ENCODE data around the gene HYCC1.
"Not testable (repeated sequence)": the region's sequence is repeated elsewhere in the genome, so short reads cannot be mapped to it uniquely, and the experiment has no call there.

The HYCC1 gene

GRCh38 chr7:23013715-23014649, at the start of gene HYCC1:
Gene HYCC1, minus strand, starts transcription at chr7:23014130. Its CDS starts 23,019 bp downstream, at chr7:22991111.
- DNase-seq = peak; percentile 95 to 98 (median 96)

GRCh38 chr7:23062452-23062851, 48.5 kb upstream of the HYCC1 start:
- no peak for DNase-seq

GRCh38 chr7:23061327-23061726, 47.4 kb upstream of the HYCC1 start:
- no peak for DNase-seq

DNA sequence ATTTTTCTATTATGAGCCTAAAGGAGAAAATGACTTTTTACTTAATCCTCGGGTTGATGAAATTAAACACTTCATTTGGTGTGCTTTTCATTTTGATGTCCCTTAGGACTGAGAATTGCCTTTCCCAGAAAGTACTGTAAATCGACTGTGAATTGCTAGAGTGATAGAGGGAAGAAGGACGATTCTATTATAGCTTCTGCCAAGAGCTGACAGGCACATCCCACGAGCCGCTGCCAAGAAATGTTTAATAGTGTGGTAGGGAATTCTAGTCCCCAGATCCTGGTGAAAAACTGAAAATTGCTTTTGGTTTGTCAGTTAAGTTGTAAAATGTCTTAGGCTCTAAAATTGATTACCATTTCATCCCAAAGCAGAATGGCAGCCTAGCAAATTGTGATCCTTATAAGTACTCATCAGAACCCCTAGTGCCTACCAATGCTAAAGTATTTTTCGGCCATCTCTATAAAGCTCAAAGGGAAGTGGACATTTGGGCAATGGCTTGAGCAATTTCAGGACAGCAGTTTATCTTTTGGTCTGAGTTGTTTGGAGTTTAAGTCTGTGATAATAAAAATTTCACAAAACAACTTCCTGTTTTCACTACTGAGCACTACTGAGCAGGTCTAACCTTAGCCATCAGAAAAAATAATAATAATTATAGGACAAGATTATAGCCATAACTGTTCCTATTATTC, 44.6 kb upstream of the HYCC1 start:
- no peak for DNase-seq

DNA sequence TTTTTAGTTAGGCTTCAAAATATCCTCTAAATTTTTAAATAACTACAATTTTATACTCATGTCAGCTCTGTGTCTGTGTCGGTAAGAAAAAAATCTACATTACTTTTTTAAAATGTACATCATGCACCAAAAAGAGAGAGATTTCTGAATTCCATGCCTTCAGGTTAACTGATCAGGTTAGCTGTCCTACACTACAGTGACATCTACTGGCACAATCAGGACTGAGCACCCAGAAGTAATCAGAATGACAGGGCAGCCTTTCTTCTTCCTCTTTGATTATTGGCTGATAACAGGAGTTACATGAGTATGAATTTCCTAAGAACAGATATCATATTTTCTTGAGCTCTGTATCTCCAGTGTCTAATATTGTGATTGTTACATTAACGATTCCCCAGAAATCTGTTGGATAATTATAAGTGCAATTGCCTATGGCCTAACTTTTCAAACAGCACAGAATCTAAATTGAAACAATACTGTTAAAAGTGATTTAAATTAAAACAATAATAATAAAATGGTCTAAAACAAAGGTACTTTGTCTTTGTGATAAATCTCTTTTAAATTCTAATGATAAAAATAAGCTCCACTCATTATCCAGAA, 41.8 kb upstream of the HYCC1 start:
- peak in 2 of 4 experiments; percentile 1 to 2 for DNase-seq

GRCh38 chr7:23051124-23051485, 37.2 kb upstream of the HYCC1 start:
- not testable (repeated sequence) for DNase-seq

DNA sequence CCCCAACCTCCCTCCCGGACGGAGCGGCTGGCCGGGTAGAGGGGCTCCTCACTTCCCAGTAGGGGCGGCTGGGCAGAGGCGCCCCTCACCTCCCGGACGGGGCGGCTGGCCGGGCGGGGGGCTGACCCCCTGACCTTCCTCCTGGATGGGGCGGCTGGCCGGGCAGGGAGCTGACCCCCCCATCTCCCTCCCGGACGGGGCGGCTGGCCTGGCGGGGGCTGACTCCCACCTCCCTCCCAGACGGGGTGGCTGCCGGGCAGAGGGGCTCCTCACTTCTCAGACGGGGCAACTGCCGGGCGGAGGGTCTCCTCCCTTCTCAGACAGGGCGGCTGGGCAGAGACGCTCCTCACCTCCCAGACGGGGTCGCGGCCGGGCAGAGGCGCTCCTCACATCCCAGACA, 32.4 kb upstream of the HYCC1 start:
- not testable (repeated sequence) for DNase-seq

DNA sequence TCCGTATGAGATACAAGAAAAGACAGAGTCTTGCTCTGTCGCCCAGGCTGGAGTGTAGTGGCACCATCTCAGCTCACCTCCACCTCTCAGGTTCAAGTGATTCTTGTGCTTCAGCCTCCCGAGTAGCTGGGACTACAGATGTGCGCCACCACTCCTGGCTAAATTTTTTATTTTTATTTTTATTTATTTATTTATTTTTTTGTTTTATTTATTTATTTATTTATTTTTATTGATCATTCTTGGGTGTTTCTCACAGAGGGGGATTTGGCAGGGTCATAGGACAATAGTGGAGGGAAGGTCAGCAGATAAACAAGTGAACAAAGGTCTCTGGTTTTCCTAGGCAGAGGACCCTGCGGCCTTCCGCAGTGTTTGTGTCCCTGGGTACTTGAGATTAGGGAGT, 31.2 kb upstream of the HYCC1 start:
- DNase-seq = not testable (repeated sequence)

DNA sequence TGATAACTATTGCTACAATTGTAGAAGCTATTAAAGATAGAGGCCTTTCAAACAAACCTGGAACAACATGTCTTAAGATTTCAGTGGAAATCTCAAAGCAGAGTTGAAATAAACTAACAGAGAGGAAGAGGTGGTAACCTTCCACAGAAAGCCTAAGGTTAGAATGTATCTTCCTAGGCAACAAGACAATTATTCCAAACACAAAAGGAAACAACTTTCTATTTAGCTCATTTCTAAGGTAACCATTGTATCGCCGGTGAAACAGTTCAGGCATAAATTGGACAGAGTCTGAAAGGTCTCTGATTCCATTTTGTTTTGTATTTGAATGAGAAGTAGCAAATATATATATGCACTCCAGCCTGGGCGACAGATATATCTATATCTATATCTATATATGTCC, 30.7 kb upstream of the HYCC1 start:
- no peak for DNase-seq

DNA sequence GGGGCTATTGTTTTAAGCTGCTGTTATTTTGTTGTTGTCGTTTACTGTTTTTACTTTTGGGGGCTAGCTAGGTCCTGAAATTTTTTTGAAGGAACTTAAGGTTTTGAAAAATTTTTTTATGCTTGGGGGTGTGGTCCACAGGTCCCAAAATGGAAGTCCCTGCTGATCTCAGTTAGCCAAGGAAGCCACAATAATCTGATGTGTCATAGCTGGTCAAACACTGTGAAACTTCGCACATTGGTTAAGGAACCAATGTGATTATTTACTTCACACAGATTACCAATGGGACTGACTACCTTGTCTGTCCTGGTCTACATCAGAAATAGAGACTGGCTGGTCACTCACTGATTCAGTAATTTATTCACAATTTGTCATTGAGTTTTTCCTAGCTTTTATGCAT, 29.5 kb upstream of the HYCC1 start:
- no peak for DNase-seq

DNA sequence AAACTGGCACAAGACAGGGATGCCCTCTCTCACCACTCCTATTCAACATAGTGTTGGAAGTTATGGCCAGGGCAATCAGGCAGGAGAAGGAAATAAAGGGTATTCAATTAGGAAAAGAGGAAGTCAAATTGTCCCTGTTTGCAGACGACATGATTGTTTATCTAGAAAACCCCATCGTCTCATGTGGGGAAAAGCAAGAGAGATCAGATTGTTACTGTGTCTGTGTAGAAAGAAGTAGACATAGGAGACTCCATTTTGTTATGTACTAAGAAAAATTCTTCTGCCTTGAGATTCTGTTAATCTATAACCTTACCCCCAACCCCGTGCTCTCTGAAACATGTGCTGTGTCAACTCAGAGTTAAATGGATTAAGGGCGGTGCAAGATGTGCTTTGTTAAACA, 25.7 kb upstream of the HYCC1 start:
- not testable (repeated sequence) for DNase-seq

DNA sequence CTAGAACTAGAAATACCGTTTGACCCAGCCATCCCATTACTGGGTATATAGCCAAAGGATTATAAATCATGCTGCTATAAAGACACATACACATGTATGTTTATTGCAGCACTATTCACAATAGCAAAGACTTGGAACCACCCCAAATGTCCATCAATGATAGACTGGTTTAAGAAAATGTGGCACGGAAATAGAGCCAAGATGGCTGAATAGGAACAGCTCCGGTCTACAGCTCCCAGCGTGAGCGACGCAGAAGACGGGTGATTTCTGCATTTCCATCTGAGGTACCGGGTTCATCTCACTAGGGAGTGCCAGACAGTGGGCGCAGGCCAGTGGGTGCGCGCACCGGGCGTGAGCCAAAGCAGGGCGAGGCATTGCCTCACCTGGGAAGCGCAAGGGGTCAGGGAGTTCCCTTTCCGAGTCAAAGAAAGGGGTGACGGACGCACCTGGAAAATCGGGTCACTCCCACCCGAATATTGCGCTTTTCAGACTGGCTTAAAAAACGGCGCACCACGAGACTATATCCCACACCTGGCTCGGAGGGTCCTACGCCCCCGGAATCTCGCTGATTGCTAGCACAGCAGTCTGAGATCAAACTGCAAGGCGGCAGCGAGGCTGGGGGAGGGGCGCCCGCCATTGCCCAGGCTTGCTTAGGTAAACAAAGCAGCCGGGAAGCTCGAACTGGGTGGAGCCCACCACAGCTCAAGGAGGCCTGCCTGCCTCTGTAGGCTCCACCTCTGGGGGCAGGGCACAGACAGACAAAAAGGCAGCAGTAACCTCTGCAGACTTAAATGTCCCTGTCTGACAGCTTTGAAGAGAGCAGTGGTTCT, 21.8 kb upstream of the HYCC1 start:
- not testable (repeated sequence) for DNase-seq

DNA sequence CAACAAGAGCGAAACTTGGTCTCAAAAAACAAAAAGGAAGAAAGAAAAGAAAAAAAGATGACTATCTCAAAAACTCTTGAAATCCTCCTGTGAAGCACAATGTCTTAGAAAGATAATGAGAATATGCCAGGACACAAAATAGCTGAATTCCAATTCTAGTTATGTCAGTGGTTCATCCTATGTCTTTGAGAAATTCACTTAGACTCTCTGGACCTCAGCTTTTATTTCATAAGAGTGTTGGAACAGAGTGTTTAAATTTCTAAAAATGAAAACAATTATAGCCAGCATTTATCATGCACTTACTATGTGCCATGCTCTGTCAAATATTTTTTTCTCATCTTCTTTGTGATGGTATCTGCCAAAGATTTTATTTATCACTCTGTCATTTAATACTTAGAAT, 13.3 kb upstream of the HYCC1 start:
- DNase-seq = no peak

GRCh38 chr7:23026164-23026563, 12.2 kb upstream of the HYCC1 start:
- DNase-seq = no peak

DNA sequence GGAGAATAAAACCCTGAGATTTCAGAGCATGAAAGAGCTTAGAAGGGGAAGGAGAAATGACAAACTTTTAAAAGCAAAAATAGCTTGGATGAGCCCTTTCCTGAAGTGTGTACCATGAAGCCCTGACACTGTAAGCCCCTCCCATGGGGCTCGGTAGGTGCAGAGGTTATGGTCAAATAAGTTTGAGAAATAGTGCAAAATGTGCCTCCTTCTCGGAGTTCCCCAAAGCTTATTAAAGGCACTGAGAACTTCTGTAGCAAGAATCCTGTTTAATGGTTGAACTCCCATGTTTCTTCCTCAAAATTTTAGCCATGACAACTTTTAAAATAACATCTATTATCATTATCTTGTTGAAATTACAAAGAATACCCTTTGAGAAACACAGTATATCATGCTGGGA, 10.5 kb upstream of the HYCC1 start:
- no peak for DNase-seq

DNA sequence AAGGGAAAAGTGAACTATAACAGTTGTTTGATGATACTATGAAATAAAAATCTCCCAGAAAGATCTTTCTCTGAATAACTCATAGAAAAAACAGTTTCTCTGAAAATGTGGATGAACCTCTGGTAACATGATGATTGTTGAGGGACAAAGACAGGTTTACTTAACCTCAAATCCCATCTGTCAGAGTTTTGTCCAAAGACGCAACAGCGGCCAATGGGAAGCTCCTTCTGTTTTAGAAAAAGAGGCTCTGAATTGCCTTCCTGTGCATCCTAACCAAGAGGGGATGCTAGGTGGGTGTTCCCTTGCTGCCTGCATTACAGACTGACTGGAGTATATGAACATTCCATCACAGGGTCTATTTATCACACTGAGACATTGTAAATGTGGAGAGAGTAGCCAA, 8.9 kb upstream of the HYCC1 start:
- DNase-seq = no peak

- no peak for DNase-seq
Measured at GRCh38 chr7:23022258-23022769, 8.4 kb upstream of the HYCC1 start.

DNA sequence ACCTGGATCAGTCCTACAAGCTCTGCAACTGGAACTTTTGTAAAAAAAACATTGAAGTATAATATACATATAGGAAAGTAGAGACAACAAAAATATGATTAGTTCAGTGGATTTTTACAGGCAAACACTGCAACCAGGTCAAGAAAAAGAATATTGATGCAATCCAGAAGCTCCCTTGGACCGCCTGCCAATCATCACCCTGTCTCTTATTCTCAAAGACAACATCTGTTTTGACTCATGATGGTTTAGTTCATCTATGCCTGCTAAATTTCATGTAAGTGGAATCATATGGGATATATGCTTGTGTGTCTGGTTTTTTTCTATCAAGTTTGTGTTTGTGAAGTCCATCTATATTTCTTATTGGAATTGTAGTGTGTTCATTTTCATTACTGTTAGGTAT, 7.7 kb upstream of the HYCC1 start:
- DNase-seq = no peak

DNA sequence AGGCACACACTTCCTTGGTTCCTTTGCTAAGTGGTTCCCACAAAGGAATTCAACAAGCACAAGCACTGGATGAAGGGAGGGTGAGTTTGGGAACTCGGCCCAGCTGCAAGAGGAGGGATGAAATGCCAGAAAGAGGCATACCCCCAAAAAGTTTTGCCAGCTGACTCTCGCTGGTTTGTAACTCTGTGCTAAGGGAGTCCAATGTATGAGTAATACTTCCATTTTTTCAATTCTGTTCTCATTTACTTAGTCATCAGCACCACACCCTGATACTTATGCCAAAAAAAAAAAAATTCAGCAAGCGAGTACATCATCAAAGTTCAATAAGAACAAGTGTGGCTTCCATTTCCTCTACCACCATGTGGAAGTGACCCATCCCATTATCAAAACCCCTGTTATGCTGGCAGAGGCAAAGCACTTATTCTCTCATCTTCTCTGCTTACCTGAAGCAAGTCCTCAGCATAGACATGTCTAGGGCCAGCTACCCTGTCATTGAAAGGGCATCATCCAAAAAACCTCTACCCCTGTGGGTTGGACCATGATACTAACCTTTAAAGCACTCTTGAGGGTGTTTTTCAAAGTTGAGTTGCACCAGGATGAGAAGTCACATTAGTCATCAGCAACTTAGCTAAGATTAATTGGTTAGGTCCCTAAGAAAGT, 6.9 kb upstream of the HYCC1 start:
- no peak for DNase-seq

DNA sequence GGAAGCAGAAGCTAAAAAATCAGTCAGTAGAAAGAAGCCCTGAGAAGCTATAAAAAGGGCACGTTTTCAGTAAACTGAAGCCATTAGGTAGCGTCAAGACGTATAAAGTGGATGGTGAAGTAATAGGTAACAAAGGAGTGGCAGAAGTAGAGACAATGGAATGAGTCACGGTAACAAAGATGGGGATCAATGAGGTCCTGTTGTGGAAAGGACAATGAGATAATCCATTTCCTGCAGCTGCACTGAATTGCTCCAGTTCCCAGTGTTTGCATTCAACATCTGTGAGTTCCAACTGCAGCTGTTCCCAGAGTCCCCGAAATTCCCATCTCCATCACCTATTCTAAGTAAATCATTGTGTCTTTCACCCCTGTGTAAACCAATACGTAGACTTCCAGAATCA, 4.8 kb upstream of the HYCC1 start:
- no peak for DNase-seq

GRCh38 chr7:23017309-23017708, 3.4 kb upstream of the HYCC1 start:
- DNase-seq = no peak
